ENCODE measurements around the gene RNF212B. TPM values are rescaled to one million over a fixed set of nuclear protein-coding genes. Genes with fewer than 3 reads are reported as not detected.

RNF212B gene
- total and polyA plus RNA-seq, 2 of the 13 experiments (the other 11 are each of a cell fraction or from before 2014, with no cell fraction given) = 0.05 TPM; not detected in 1

DNA sequence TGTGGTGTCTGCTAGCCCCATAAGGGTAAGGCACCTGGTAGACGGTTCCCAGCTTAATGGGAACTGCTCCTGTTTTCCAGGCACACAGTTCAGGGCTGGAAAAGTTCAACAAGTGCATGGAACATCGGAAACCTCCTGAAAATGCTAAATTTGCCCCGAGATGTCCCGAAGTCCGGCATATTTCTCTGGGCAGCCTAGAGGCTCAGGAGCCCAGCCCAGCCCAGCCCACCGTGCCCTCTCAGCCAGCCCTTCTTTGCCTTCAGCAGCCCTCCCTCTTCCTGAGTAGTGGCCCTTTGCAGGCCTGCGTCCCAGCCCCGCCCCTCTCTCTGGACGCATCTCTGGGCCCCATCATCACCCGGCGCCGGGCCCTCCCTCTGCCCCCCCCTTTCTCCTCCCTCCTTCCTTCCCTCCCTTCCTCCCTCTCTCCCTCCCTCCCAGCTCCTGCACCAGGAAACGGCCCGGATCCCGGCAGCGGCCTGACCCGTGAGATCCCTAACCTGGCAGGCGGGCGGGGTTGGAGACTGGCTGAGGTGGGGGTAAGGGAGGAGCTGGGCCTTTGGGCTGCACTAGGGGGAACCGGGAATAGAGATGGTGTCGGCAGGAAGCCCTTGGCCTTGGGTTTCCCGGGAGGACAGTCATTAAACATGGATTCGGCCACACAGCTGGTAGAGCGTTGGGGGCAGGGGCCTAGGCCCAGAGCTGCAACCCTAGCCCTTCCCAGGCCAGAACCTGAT is 68.8 kb downstream of the RNF212B start, which contains the start of gene BCL2L2 (continued):
- TF ChIP-seq, protein P1, sequence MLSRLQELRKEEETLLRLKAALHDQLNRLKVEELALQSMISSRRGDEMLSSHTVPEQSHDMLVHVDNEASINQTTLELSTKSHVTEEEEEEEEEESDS (CRISPR knock-in tag; IDR thresholded peaks at IDR 0.05; ENCODE audit: borderline replicate concordance) = no peak
- TF ChIP-seq, protein P2, sequence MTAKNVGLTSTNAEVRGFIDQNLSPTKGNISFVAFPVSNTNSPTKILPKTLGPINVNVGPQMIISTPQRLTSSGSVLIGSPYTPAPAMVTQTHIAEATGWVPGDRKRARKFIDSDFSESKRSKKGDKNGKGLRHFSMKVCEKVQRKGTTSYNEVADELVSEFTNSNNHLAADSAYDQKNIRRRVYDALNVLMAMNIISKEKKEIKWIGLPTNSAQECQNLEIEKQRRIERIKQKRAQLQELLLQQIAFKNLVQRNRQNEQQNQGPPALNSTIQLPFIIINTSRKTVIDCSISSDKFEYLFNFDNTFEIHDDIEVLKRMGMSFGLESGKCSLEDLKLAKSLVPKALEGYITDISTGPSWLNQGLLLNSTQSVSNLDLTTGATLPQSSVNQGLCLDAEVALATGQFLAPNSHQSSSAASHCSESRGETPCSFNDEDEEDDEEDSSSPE (CRISPR knock-in tag; IDR thresholded peaks at IDR 0.05) = peak; percentile 52; the same call in 1 of the 2 replicates
- TF ChIP-seq ZNF761 (CRISPR knock-in tag; conservative IDR thresholded peaks at IDR 0.05) = no peak; the same call in 1 of the 2 replicates
- no peak for TF ChIP-seq SCMH1 (CRISPR knock-in tag; IDR thresholded peaks at IDR 0.05; ENCODE audit: borderline replicate concordance)
- no peak for TF ChIP-seq GFI1 (CRISPR knock-in tag; IDR thresholded peaks at IDR 0.05; ENCODE audit: borderline replicate concordance)
- TF ChIP-seq REXO4 (CRISPR knock-in tag; IDR thresholded peaks at IDR 0.05; ENCODE audit: borderline replicate concordance) = no peak
- TF ChIP-seq, protein P3, sequence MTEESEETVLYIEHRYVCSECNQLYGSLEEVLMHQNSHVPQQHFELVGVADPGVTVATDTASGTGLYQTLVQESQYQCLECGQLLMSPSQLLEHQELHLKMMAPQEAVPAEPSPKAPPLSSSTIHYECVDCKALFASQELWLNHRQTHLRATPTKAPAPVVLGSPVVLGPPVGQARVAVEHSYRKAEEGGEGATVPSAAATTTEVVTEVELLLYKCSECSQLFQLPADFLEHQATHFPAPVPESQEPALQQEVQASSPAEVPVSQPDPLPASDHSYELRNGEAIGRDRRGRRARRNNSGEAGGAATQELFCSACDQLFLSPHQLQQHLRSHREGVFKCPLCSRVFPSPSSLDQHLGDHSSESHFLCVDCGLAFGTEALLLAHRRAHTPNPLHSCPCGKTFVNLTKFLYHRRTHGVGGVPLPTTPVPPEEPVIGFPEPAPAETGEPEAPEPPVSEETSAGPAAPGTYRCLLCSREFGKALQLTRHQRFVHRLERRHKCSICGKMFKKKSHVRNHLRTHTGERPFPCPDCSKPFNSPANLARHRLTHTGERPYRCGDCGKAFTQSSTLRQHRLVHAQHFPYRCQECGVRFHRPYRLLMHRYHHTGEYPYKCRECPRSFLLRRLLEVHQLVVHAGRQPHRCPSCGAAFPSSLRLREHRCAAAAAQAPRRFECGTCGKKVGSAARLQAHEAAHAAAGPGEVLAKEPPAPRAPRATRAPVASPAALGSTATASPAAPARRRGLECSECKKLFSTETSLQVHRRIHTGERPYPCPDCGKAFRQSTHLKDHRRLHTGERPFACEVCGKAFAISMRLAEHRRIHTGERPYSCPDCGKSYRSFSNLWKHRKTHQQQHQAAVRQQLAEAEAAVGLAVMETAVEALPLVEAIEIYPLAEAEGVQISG (CRISPR knock-in tag; IDR thresholded peaks at IDR 0.05) = peak; percentile 91
- TF ChIP-seq CENPT (CRISPR knock-in tag; IDR thresholded peaks at IDR 0.05; ENCODE audit: low read depth) = no peak; the same call in 1 of the 2 replicates
- TF ChIP-seq YEATS4 (CRISPR knock-in tag; IDR thresholded peaks at IDR 0.05; ENCODE audit: borderline replicate concordance) = peak; percentile 82
- peak; percentile 65 for TF ChIP-seq ZNF224 (CRISPR knock-in tag; IDR thresholded peaks at IDR 0.05)
- TF ChIP-seq, protein P4, sequence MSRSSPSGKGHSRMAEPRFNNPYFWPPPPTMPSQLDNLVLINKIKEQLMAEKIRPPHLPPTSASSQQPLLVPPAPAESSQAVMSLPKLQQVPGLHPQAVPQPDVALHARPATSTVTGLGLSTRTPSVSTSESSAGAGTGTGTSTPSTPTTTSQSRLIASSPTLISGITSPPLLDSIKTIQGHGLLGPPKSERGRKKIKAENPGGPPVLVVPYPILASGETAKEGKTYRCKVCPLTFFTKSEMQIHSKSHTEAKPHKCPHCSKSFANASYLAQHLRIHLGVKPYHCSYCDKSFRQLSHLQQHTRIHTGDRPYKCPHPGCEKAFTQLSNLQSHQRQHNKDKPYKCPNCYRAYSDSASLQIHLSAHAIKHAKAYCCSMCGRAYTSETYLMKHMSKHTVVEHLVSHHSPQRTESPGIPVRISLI (CRISPR knock-in tag; IDR thresholded peaks at IDR 0.05; ENCODE audit: borderline replicate concordance) = 0 out of 2 replicates have a peak, but pooled peaks have one; percentile 8
- peak; percentile 91 for TF ChIP-seq GABPB1 (CRISPR knock-in tag; IDR thresholded peaks at IDR 0.05)
- TF ChIP-seq HDAC2 (CRISPR knock-in tag; IDR thresholded peaks at IDR 0.05) = peak; percentile 83
- no peak for TF ChIP-seq MIER2 (CRISPR knock-in tag; IDR thresholded peaks at IDR 0.05)
- no peak for TF ChIP-seq ZFYVE20 (CRISPR knock-in tag; IDR thresholded peaks at IDR 0.05; ENCODE audit: borderline replicate concordance, low read depth)
- no peak for TF ChIP-seq ZNF558 (CRISPR knock-in tag; IDR thresholded peaks at IDR 0.05; ENCODE audit: borderline replicate concordance)
- TF ChIP-seq ZFP36L1 (CRISPR knock-in tag; IDR thresholded peaks at IDR 0.05) = peak; percentile 86
- TF ChIP-seq, protein P5, sequence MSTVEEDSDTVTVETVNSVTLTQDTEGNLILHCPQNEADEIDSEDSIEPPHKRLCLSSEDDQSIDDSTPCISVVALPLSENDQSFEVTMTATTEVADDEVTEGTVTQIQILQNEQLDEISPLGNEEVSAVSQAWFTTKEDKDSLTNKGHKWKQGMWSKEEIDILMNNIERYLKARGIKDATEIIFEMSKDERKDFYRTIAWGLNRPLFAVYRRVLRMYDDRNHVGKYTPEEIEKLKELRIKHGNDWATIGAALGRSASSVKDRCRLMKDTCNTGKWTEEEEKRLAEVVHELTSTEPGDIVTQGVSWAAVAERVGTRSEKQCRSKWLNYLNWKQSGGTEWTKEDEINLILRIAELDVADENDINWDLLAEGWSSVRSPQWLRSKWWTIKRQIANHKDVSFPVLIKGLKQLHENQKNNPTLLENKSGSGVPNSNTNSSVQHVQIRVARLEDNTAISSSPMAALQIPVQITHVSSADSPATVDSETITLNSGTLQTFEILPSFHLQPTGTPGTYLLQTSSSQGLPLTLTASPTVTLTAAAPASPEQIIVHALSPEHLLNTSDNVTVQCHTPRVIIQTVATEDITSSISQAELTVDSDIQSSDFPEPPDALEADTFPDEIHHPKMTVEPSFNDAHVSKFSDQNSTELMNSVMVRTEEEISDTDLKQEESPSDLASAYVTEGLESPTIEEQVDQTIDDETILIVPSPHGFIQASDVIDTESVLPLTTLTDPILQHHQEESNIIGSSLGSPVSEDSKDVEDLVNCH (CRISPR knock-in tag; IDR thresholded peaks at IDR 0.05) = 0 out of 2 replicates have a peak, but pooled peaks have one; percentile 28
- peak; percentile 90 for TF ChIP-seq CCAR2 (optimal IDR thresholded peaks at IDR 0.05; ENCODE audit: low read depth, low read length)
- no peak for TF ChIP-seq ATF1 (CRISPR knock-in tag; IDR thresholded peaks at IDR 0.05)
- TF ChIP-seq ZNF788 (CRISPR knock-in tag; IDR thresholded peaks at IDR 0.05; ENCODE audit: borderline replicate concordance) = peak; percentile 99
- TF ChIP-seq TEAD3 (CRISPR knock-in tag; optimal IDR thresholded peaks at IDR 0.05; ENCODE audit: borderline replicate concordance) = peak; percentile 84

All from HepG2 (cell line).